ENCODE results near the gene FAF2. TPM values are rescaled to one million over a fixed set of nuclear protein-coding genes. Genes with fewer than 3 reads are reported as not detected.

Gene FAF2
- total RNA-seq, 1 experiment from 2014 or later, result 44.4 TPM

DNA sequence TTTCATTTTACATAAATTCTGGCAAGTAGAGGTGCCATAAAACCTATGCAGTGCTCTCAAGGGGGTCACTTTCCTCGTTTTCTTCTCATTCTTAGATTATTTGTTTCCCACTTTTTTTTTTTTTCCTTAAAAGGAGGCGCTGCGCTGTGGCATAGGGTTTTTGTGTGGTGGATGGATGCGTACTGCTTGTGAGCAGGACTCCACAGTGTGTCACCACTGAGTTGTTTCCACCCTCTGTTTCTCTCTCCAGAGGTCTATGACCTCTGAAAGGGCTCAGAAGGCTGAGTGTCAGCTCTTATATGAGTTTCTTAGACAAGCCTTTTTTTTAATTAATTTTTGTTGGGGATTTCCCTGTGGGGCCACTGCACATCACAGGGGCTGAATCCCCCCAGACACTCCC is 18.2 kb upstream of the FAF2 start:
- H3K18ac ChIP-seq (ENCODE audit: insufficient read length, low read depth, low read length), result no peak overlapping the region
- H4K91ac ChIP-seq (ENCODE audit: insufficient read length, low read depth, low read length), result no peak overlapping the region
- no peak overlapping the region for H4K8ac ChIP-seq (replicated peaks; ENCODE audit: insufficient read length, low read depth, low read length)
- H3K14ac ChIP-seq (ENCODE audit: insufficient read depth, low read length), result no peak overlapping the region
- no peak overlapping the region for H2BK20ac ChIP-seq (ENCODE audit: low read depth, low read length, poor library complexity, severe bottlenecking)
- WGBS (ENCODE audit: extremely low coverage, insufficient read length, low lambda C conversion rate), result no CpG with 5 or more reads among the region's 4 CpGs
- Mint-ChIP-seq H3K4me1 (no peaks in the 10 kb centered on the region; a peak in 1 of 4 replicates), H3K36me3 (ENCODE audit: insufficient read depth in 1 of 3, low read depth in 3 of 3) (peaks cover 4 to 13% (median 8%) of the 10 kb centered on the region in 3 experiments; a peak in 5 of 7 replicates), H3K4me3 (no peak overlapping the region), H3K27me3 (ENCODE audit: low read depth) (peaks cover 7% of the 10 kb centered on the region), H3K9me3 (peaks cover 28 to 29% of the 10 kb centered on the region in 2 experiments), H3K27ac (peak overlapping the region in 1 of 3 experiments; percentile 22; a peak in 1 of 7 replicates)
- H3K27ac ChIP-seq (ENCODE audit: insufficient read length, low read depth, low read length), result no peak overlapping the region
- no peaks in the 10 kb centered on the region for H3K23me2 ChIP-seq (ENCODE audit: insufficient read length, low read depth, low read length, poor library complexity, severe bottlenecking)
- TF ChIP-seq, protein P1, sequence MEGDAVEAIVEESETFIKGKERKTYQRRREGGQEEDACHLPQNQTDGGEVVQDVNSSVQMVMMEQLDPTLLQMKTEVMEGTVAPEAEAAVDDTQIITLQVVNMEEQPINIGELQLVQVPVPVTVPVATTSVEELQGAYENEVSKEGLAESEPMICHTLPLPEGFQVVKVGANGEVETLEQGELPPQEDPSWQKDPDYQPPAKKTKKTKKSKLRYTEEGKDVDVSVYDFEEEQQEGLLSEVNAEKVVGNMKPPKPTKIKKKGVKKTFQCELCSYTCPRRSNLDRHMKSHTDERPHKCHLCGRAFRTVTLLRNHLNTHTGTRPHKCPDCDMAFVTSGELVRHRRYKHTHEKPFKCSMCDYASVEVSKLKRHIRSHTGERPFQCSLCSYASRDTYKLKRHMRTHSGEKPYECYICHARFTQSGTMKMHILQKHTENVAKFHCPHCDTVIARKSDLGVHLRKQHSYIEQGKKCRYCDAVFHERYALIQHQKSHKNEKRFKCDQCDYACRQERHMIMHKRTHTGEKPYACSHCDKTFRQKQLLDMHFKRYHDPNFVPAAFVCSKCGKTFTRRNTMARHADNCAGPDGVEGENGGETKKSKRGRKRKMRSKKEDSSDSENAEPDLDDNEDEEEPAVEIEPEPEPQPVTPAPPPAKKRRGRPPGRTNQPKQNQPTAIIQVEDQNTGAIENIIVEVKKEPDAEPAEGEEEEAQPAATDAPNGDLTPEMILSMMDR (conservative IDR thresholded peaks at IDR 0.05), result no peak
- no peaks in the 10 kb centered on the region for H3K79me1 ChIP-seq (ENCODE audit: insufficient read depth, low read depth, low read length, poor library complexity, severe bottlenecking)
- no peak overlapping the region for H3K4me2 ChIP-seq (ENCODE audit: insufficient read depth, insufficient read length, low read length)
- H3K27me3 ChIP-seq (ENCODE audit: insufficient read depth, low read length), result no peaks in the 10 kb centered on the region
- no peak overlapping the region for H3K56ac ChIP-seq (ENCODE audit: insufficient read length, low read depth, low read length)
- no peak overlapping the region for H2AK5ac ChIP-seq (ENCODE audit: insufficient read length, low read length)
- H2BK12ac ChIP-seq (ENCODE audit: insufficient read length, low read depth, low read length), result no peak overlapping the region
- no peak overlapping the region for H3K4ac ChIP-seq (ENCODE audit: low read depth, low read length)
- no peaks in the 10 kb centered on the region for H3K79me2 ChIP-seq (ENCODE audit: insufficient read depth, low read length)
- no peak overlapping the region for H3K9ac ChIP-seq (ENCODE audit: extremely low read depth, insufficient read length, low read length)
- no peak overlapping the region for H4K5ac ChIP-seq (ENCODE audit: insufficient read length, low read depth, low read length)
- H3K23ac ChIP-seq (ENCODE audit: insufficient read length, low read depth, low read length), result no peak overlapping the region
- H2BK5ac ChIP-seq (ENCODE audit: insufficient read length, low read length), result no peak overlapping the region
- no peak overlapping the region for H2BK15ac ChIP-seq (ENCODE audit: low read depth, low read length)
- no peaks in the 10 kb centered on the region for H3K9me3 ChIP-seq (ENCODE audit: control insufficient read depth, low read depth, low read length)
- DNase-seq, result no peak
- no peak overlapping the region for H2BK120ac ChIP-seq (ENCODE audit: low read depth, low read length, poor library complexity, severe bottlenecking)
- H4K20me1 ChIP-seq (ENCODE audit: control insufficient read depth, insufficient read depth, insufficient read length), result no peaks in the 10 kb centered on the region
- no peak overlapping the region for H2AFZ ChIP-seq (ENCODE audit: low read length)
- H3T11ph ChIP-seq (ENCODE audit: low read length), result no peak overlapping the region
- H3K4me1 ChIP-seq (ENCODE audit: insufficient read depth, low read length), result no peaks in the 10 kb centered on the region

All from H9 (cell line).